NCI-H526 treated with DMSO at 0.1 percent for 48 hours (cell line): ENCODE results near the gene APP.

Source experiments
- DNase-seq: peaks from one replicate; lab custom pipeline; 2025; lab: John Stamatoyannopoulos, UW

The APP gene

GRCh38 chr21:26170471-26171257, at the start of gene APP:
APP (minus strand) TSS chr21:26170770; CDS start chr21:26170620, 150 bp downstream.
- peak; percentile 42 for DNase-seq

GRCh38 chr21:26212220-26212619, 41.6 kb upstream of the APP start:
- no peak for DNase-seq

- DNase-seq: no peak
These were observed 40.0 kb upstream of the APP start for GRCh38 chr21:26210614-26211013.

GRCh38 chr21:26207021-26207420, 36.5 kb upstream of the APP start:
- DNase-seq: no peak

GRCh38 chr21:26199456-26199855, 28.9 kb upstream of the APP start:
- no peak for DNase-seq

- no peak for DNase-seq
These were observed 25.1 kb upstream of the APP start for GRCh38 chr21:26195708-26196107.

GRCh38 chr21:26194811-26195251, 24.3 kb upstream of the APP start:
- no peak for DNase-seq

GRCh38 chr21:26194326-26194725, 23.8 kb upstream of the APP start:
- DNase-seq: no peak

GRCh38 chr21:26191609-26192008, 21.0 kb upstream of the APP start:
- no peak for DNase-seq

GRCh38 chr21:26188422-26188821, 17.9 kb upstream of the APP start:
- DNase-seq: no peak

- DNase-seq: no peak
These were observed 14.9 kb upstream of the APP start for GRCh38 chr21:26185446-26185845.

- DNase-seq: no peak
These were observed 14.5 kb upstream of the APP start for GRCh38 chr21:26185021-26185420.

GRCh38 chr21:26179501-26179900, 8.9 kb upstream of the APP start:
- DNase-seq: no peak

- peak; percentile 18 for DNase-seq
These were observed 7.3 kb upstream of the APP start for GRCh38 chr21:26177746-26178426.

GRCh38 chr21:26177187-26177586, 6.6 kb upstream of the APP start:
- no peak for DNase-seq

- DNase-seq: no peak
These were observed 909 bp upstream of the APP start for GRCh38 chr21:26171258-26172100.

GRCh38 chr21:26169611-26170470, 729 bp downstream of the APP start:
- DNase-seq: peak; percentile 40

- DNase-seq: peak; percentile 68
These were observed 1.4 kb downstream of the APP start for GRCh38 chr21:26169061-26169610.

GRCh38 chr21:26168371-26168770, 2.2 kb downstream of the APP start:
- DNase-seq: no peak

GRCh38 chr21:26167593-26167992, 3.0 kb downstream of the APP start:
- DNase-seq: peak; percentile 36

GRCh38 chr21:26165331-26165730, 5.2 kb downstream of the APP start:
- no peak for DNase-seq
